SK-N-SH (cell line): ENCODE measurements around the gene PCGF1. TPM values are rescaled to one million over a fixed set of nuclear protein-coding genes. Genes with fewer than 3 reads are reported as not detected.

Experiments
- CTCF ChIA-PET: fragments of 300-600, 350-600 bp; formaldehyde crosslinking; extraction: SDS; loops from one replicate; lab custom pipeline; 2021; lab: Yijun Ruan, JAX
- POLR2A ChIA-PET: fragments of 350-600 bp; sonication (Branson Sonifier 250); formaldehyde crosslinking; extraction: SDS; loops from one replicate; lab custom pipeline; 2020; ENCODE audit warnings: antibody characterized with exemption, inconsistent platforms; lab: Yijun Ruan, JAX
- DNase-seq: peaks from one replicate; pipeline ENCODE4 v3.0.0; 2012
- H2AFZ ChIP-seq: fragments of 200-600 bp; sonication (generic); 2 replicates; pipeline ENCODE4 v1.8.1; 2016; ENCODE audit warnings: antibody characterized with exemption, mild to moderate bottlenecking, low read depth
- H3F3A ChIP-seq: fragments of 200-600 bp; sonication (generic); replicated peaks from 2 replicates; pipeline ENCODE3; 2016; ENCODE audit warnings: antibody characterized with exemption, mild to moderate bottlenecking; ENCODE audit not compliant: insufficient read depth
- H3K27ac ChIP-seq, 2 experiments: fragments of 200-500 bp in 1 of 2; fragments of 200-600 bp in 1 of 2; sonication (Bioruptor generic) in 1 of 2; sonication (generic), shearing (Covaris generic) in 1 of 2; 2 replicates each; pipeline versions ENCODE4 v1.5.1 to v1.6.1; 2014 to 2016; ENCODE audit warnings: low read depth in 2 of 2, inconsistent platforms in 1 of 2, low read length in 1 of 2, mild to moderate bottlenecking in 1 of 2, mixed read lengths in 1 of 2
- H3K27me3 ChIP-seq: fragments of 200-600 bp; sonication (generic), shearing (Covaris generic); 2 replicates; pipeline ENCODE4 v1.6.1; 2016; ENCODE audit warnings: mixed run types; ENCODE audit not compliant: insufficient read depth
- H3K36me3 ChIP-seq, 2 experiments: fragments of 200-500 bp in 1 of 2; fragments of 200-600 bp in 1 of 2; sonication (Bioruptor generic) in 1 of 2; sonication (generic) in 1 of 2; replicated peaks in 1 of 2; 2 replicates each; pipeline versions ENCODE3 to v1.5.1; 2014 to 2016; ENCODE audit warnings: low read length in 1 of 2, mild to moderate bottlenecking in 1 of 2; ENCODE audit not compliant: insufficient read depth in 2 of 2, control insufficient read depth in 1 of 2
- H3K4me1 ChIP-seq, 2 experiments: fragments of 200-500 bp in 1 of 2; fragments of 200-600 bp in 1 of 2; sonication (Bioruptor generic) in 1 of 2; sonication (generic), shearing (Covaris generic) in 1 of 2; 2 replicates each; pipeline versions ENCODE4 v1.5.1 to v1.6.1; 2014 to 2016; ENCODE audit warnings: low read depth in 1 of 2, low read length in 1 of 2, mixed run types in 1 of 2; ENCODE audit not compliant: insufficient read depth in 2 of 2, control insufficient read depth in 1 of 2
- H3K4me2 ChIP-seq: fragments of 200-600 bp; sonication (generic), shearing (Covaris generic); 2 replicates; pipeline ENCODE4 v1.6.1; 2017; ENCODE audit warnings: mixed run types
- H3K4me3 ChIP-seq, 2 experiments: fragments of 200-500 bp in 1 of 2; fragments of 200-600 bp in 1 of 2; sonication (Bioruptor generic) in 1 of 2; sonication (generic), shearing (Covaris generic) in 1 of 2; 2 replicates each; pipeline versions ENCODE4 v1.5.1 to v1.8.1; 2014 to 2016; ENCODE audit warnings: low read depth in 2 of 2, inconsistent platforms in 1 of 2, low read length in 1 of 2, mild to moderate bottlenecking in 1 of 2, mixed read lengths in 1 of 2, moderate library complexity in 1 of 2
- H3K79me2 ChIP-seq: fragments of 200-600 bp; sonication (generic); 2 replicates; pipeline ENCODE4 v1.8.1; 2017; ENCODE audit warnings: mild to moderate bottlenecking; ENCODE audit not compliant: insufficient read depth
- H3K9ac ChIP-seq: fragments of 200-600 bp; sonication (generic); 2 replicates; pipeline ENCODE4 v1.6.1; 2017; ENCODE audit warnings: mixed run types
- H3K9me2 ChIP-seq: fragments of 200-600 bp; sonication (generic); 2 replicates; pipeline ENCODE4 v1.6.1; 2017; ENCODE audit warnings: mixed run types
- H3K9me3 ChIP-seq: fragments of 200-600 bp; sonication (generic); 2 replicates; pipeline ENCODE4 v1.6.1; 2017; ENCODE audit warnings: mixed run types, mild to moderate bottlenecking, moderate library complexity
- H4K20me1 ChIP-seq: fragments of 200-600 bp; sonication (generic); 2 replicates; pipeline ENCODE4 v1.6.1; 2017; ENCODE audit warnings: mild to moderate bottlenecking, mixed run types; ENCODE audit not compliant: insufficient read depth
- CHD2 ChIP-seq: fragments of 150-350 bp; IDR thresholded peaks from 2 replicates; pipeline ENCODE4 v1.6.1; 2018; ENCODE audit warnings: low read length; ENCODE audit not compliant: partially characterized antibody
- ELF1 ChIP-seq: IDR thresholded peaks from 2 replicates; pipeline ENCODE4 v1.4.0; 2012
- EP300 ChIP-seq, 2 experiments: IDR thresholded peaks; 2 replicates each; pipeline versions ENCODE4 v1.4.0 to v1.6.1; 2012; ENCODE audit warnings: borderline replicate concordance in 1 of 2, low read depth in 1 of 2, low read length in 1 of 2
- FOSL2 ChIP-seq: IDR thresholded peaks from 2 replicates; pipeline ENCODE4 v1.4.0; 2012; ENCODE audit warnings: low read depth, mild to moderate bottlenecking, moderate library complexity, borderline replicate concordance
- FOXM1 ChIP-seq: IDR thresholded peaks from 2 replicates; pipeline ENCODE4 v1.4.0; 2012; ENCODE audit warnings: low read depth, mild to moderate bottlenecking
- GABPA ChIP-seq: IDR thresholded peaks from 2 replicates; pipeline ENCODE4 v1.4.0; 2012; ENCODE audit warnings: low read depth, mild to moderate bottlenecking
- GATA2 ChIP-seq: sonication (generic); formaldehyde crosslinking; IDR thresholded peaks from 2 replicates; pipeline ENCODE4 v1.5.0; 2020; ENCODE audit warnings: mild to moderate bottlenecking, missing genetic modification reagents
- JUND ChIP-seq: IDR thresholded peaks from 2 replicates; pipeline ENCODE4 v1.4.0; 2012
- MEF2A ChIP-seq: IDR thresholded peaks from 2 replicates; pipeline ENCODE4 v1.4.0; 2012; ENCODE audit warnings: low read depth, borderline replicate concordance
- MXI1 ChIP-seq: IDR thresholded peaks from 2 replicates; pipeline ENCODE4 v1.6.1; 2012; ENCODE audit warnings: mild to moderate bottlenecking, low read depth, low read length, improper control_type of control experiment
- NFIC ChIP-seq: IDR thresholded peaks from 2 replicates; pipeline ENCODE4 v1.4.0; 2012; ENCODE audit warnings: borderline replicate concordance
- RAD21 ChIP-seq: IDR thresholded peaks from 2 replicates; pipeline ENCODE4 v1.6.1; 2012; ENCODE audit warnings: mild to moderate bottlenecking, low read length
- RCOR1 ChIP-seq: fragments of 150-350 bp; IDR thresholded peaks from 2 replicates; pipeline ENCODE4 v1.6.1; 2017; ENCODE audit warnings: antibody characterized with exemption, low read length
- RFX5 ChIP-seq: IDR thresholded peaks from 2 replicates; pipeline ENCODE4 v1.6.1; 2012; ENCODE audit warnings: mild to moderate bottlenecking, improper control_type of control experiment, low read length
- RXRA ChIP-seq: IDR thresholded peaks from 2 replicates; pipeline ENCODE4 v1.4.0; 2012; ENCODE audit warnings: low read depth, mild to moderate bottlenecking, borderline replicate concordance
- TCF12 ChIP-seq: IDR thresholded peaks from 2 replicates; pipeline ENCODE4 v1.4.0; 2012
- USF1 ChIP-seq: IDR thresholded peaks from 2 replicates; pipeline ENCODE4 v1.4.0; 2012; ENCODE audit warnings: low read depth, borderline replicate concordance
- WGBS: methylation state at CpG from one replicate; pipeline ENCODE4 v1.1.6; 2017; ENCODE audit warnings: low lambda C conversion rate; 5-methylcytosine and 5-hydroxymethylcytosine counted together
- polyA plus RNA-seq, 3 experiments: library from polyadenylated mRNA; depleted of rRNA; stranded (reverse); fragments of >200 nt; gene quantifications; 2 replicates each; pipeline ENCODE4 v1.2.3, GENCODE V29; 2012
- TF ChIP-seq, protein P1 (sequence below): IDR thresholded peaks from 2 replicates; pipeline ENCODE4 v1.6.1; 2012; ENCODE audit warnings: mild to moderate bottlenecking, low read depth, low read length, moderate library complexity
- TF ChIP-seq, protein P2 (sequence below): fragments of 150-350 bp; IDR thresholded peaks from 2 replicates; pipeline ENCODE4 v1.6.1; 2016; ENCODE audit warnings: mild to moderate bottlenecking, low read depth, low read length
- TF ChIP-seq, protein P3 (sequence below): IDR thresholded peaks from 2 replicates; pipeline ENCODE4 v1.4.0; 2012; ENCODE audit warnings: low read depth, borderline replicate concordance

The PCGF1 gene
- polyA plus RNA-seq, 1 of the 3 experiments (the other 2 are of a cell fraction): 44.9 TPM

GRCh38 chr2:74510272-74510671, 2.8 kb upstream of the PCGF1 start:
- WGBS: 88% methylated on average over 4 of the region's 4 CpGs
- CTCF ChIA-PET: interaction anchor here (0.9 to 7.5 kb wide), 4 partner anchors 16 to 78 kb away, joined by 3 to 80 read pairs (median 45); partner anchors contain the start of genes AUP1, CCDC142, DQX1 and HTRA2

More at GRCh38 chr2:74510272-74510671, 2.8 kb upstream of the PCGF1 start:
- no peak for DNase-seq
- Histone ChIP-seq H3K79me2 (peaks cover 38% of the 10 kb centered on the region; the same call in 1 of the 2 replicates), H3F3A (peaks cover 31% of the 10 kb centered on the region), H3K36me3 (peaks cover 7 to 11% of the 10 kb centered on the region in 2 experiments), H3K4me3 (no peak overlapping the region), H3K9me3 (no peaks in the 10 kb centered on the region)
- TF ChIP-seq MXI1: no peak
- no peak for TF ChIP-seq GABPA
- TF ChIP-seq, protein P1, sequence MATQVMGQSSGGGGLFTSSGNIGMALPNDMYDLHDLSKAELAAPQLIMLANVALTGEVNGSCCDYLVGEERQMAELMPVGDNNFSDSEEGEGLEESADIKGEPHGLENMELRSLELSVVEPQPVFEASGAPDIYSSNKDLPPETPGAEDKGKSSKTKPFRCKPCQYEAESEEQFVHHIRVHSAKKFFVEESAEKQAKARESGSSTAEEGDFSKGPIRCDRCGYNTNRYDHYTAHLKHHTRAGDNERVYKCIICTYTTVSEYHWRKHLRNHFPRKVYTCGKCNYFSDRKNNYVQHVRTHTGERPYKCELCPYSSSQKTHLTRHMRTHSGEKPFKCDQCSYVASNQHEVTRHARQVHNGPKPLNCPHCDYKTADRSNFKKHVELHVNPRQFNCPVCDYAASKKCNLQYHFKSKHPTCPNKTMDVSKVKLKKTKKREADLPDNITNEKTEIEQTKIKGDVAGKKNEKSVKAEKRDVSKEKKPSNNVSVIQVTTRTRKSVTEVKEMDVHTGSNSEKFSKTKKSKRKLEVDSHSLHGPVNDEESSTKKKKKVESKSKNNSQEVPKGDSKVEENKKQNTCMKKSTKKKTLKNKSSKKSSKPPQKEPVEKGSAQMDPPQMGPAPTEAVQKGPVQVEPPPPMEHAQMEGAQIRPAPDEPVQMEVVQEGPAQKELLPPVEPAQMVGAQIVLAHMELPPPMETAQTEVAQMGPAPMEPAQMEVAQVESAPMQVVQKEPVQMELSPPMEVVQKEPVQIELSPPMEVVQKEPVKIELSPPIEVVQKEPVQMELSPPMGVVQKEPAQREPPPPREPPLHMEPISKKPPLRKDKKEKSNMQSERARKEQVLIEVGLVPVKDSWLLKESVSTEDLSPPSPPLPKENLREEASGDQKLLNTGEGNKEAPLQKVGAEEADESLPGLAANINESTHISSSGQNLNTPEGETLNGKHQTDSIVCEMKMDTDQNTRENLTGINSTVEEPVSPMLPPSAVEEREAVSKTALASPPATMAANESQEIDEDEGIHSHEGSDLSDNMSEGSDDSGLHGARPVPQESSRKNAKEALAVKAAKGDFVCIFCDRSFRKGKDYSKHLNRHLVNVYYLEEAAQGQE: no peak
- TF ChIP-seq, protein P2, sequence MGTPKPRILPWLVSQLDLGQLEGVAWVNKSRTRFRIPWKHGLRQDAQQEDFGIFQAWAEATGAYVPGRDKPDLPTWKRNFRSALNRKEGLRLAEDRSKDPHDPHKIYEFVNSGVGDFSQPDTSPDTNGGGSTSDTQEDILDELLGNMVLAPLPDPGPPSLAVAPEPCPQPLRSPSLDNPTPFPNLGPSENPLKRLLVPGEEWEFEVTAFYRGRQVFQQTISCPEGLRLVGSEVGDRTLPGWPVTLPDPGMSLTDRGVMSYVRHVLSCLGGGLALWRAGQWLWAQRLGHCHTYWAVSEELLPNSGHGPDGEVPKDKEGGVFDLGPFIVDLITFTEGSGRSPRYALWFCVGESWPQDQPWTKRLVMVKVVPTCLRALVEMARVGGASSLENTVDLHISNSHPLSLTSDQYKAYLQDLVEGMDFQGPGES: no peak
- no peak for TF ChIP-seq USF1
- TF ChIP-seq RAD21: no peak
- no peak for TF ChIP-seq RFX5
- no peak for TF ChIP-seq TCF12
- TF ChIP-seq MEF2A: no peak
- no peak for TF ChIP-seq JUND
- no peak for TF ChIP-seq FOSL2
- no peak for TF ChIP-seq NFIC
- no peak for TF ChIP-seq RCOR1
- no peak for TF ChIP-seq EP300 (IDR thresholded peaks at IDR 0.05; ENCODE audit: borderline replicate concordance in 1 of 2, low read depth in 1 of 2, low read length in 1 of 2)
- no peak for TF ChIP-seq RXRA
- TF ChIP-seq CHD2: no peak
- TF ChIP-seq ELF1: no peak
- no peak for TF ChIP-seq FOXM1
- no peak for TF ChIP-seq GATA2 (CRISPR knock-in tag)
- TF ChIP-seq, protein P3, sequence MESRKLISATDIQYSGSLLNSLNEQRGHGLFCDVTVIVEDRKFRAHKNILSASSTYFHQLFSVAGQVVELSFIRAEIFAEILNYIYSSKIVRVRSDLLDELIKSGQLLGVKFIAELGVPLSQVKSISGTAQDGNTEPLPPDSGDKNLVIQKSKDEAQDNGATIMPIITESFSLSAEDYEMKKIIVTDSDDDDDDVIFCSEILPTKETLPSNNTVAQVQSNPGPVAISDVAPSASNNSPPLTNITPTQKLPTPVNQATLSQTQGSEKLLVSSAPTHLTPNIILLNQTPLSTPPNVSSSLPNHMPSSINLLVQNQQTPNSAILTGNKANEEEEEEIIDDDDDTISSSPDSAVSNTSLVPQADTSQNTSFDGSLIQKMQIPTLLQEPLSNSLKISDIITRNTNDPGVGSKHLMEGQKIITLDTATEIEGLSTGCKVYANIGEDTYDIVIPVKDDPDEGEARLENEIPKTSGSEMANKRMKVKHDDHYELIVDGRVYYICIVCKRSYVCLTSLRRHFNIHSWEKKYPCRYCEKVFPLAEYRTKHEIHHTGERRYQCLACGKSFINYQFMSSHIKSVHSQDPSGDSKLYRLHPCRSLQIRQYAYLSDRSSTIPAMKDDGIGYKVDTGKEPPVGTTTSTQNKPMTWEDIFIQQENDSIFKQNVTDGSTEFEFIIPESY: no peak
- TF ChIP-seq, all 33 proteins: peak for 0
- H3K27me3 ChIP-seq: no peaks in the 10 kb centered on the region
- no peak overlapping the region for H3K4me2 ChIP-seq
- H3K9me2 ChIP-seq: no peaks in the 10 kb centered on the region
- POLR2A ChIA-PET: interaction anchor here (0.6 to 1.7 kb wide), 4 partner anchors 10 to 949 kb away, joined by 3 to 9 read pairs (median 5); partner anchors contain the start of gene LBX2
- no peak overlapping the region for H2AFZ ChIP-seq
- peak overlapping the region in 1 of 2 experiments; percentile 1; a peak in 1 of 4 replicates for H3K27ac ChIP-seq
- no peak overlapping the region for H3K9ac ChIP-seq
- H3K4me1 ChIP-seq: peaks cover 24 to 33% of the 10 kb centered on the region in 2 experiments; a peak in 3 of 4 replicates
- H4K20me1 ChIP-seq: no peaks in the 10 kb centered on the region
